HCT116 (cell line): ENCODE measurements around the gene AFTPH.

Source experiments
- EGR1 ChIP-seq: IDR thresholded peaks from 2 replicates; pipeline ENCODE4 v1.6.1; 2012; ENCODE audit warnings: low read depth
- EZH2 ChIP-seq: fragments of 200-600 bp; sonication (generic); IDR thresholded peaks from 2 replicates; pipeline ENCODE4 v1.6.1; 2017; ENCODE audit warnings: antibody characterized with exemption, mixed run types
- POLR2A ChIP-seq: IDR thresholded peaks from 2 replicates; pipeline ENCODE4 v1.7.0; 2011; ENCODE audit warnings: borderline replicate concordance; ENCODE audit not compliant: insufficient read depth, insufficient read length; ENCODE audit errors: extremely low read depth
- POLR2AphosphoS5 ChIP-seq: IDR thresholded peaks from 2 replicates; pipeline ENCODE4 v1.6.1; 2011; ENCODE audit warnings: mild to moderate bottlenecking, low read depth, low read length, moderate library complexity
- RAD21 ChIP-seq: IDR thresholded peaks from 2 replicates; pipeline ENCODE4 v1.6.1; 2012; ENCODE audit warnings: low read depth, mild to moderate bottlenecking
- SRF ChIP-seq: IDR thresholded peaks from 2 replicates; pipeline ENCODE4 v1.6.1; 2012; ENCODE audit warnings: low read depth
- TCF7L2 ChIP-seq: IDR thresholded peaks from 2 replicates; pipeline ENCODE4 v1.7.0; 2011; ENCODE audit warnings: borderline replicate concordance, inconsistent platforms; ENCODE audit not compliant: insufficient read depth, insufficient read length; ENCODE audit errors: extremely low read depth
- YY1 ChIP-seq: IDR thresholded peaks from 2 replicates; pipeline ENCODE4 v1.6.1; 2011; ENCODE audit warnings: low read length, low read depth, moderate library complexity, mild to moderate bottlenecking; ENCODE audit not compliant: insufficient replicate concordance; ENCODE audit errors: extremely low read depth
- ZFX ChIP-seq: fragments of 450-650 bp; IDR thresholded peaks from 2 replicates; pipeline ENCODE4 v1.6.1; 2017
- ZNF274 ChIP-seq: fragments of 200-500 bp; sonication (Bioruptor generic); IDR thresholded peaks from 2 replicates; pipeline ENCODE4 v1.6.1; 2014; ENCODE audit warnings: mild to moderate bottlenecking, low read depth, low read length, inconsistent platforms
- TF ChIP-seq, protein P1 (sequence below), 3 experiments: fragments of 200-600 bp in 1 of 3; sonication (generic) in 1 of 3; IDR thresholded peaks in 2 of 3; conservative IDR thresholded peaks in 1 of 3; 2 replicates each; pipeline ENCODE4 v1.5.1; 2012 to 2017; ENCODE audit warnings: low read depth in 2 of 3, low read length in 2 of 3, antibody characterized with exemption in 1 of 3, borderline replicate concordance in 1 of 3, control low read depth in 1 of 3, mild to moderate bottlenecking in 1 of 3, mixed read lengths in 1 of 3, mixed run types in 1 of 3, moderate library complexity in 1 of 3; ENCODE audit not compliant: insufficient read depth in 1 of 3
- TF ChIP-seq, protein P2 (sequence below): IDR thresholded peaks from 2 replicates; pipeline ENCODE4 v1.6.1; 2012
- TF ChIP-seq, protein P3 (sequence below): IDR thresholded peaks from 2 replicates; pipeline ENCODE4 v1.6.1; 2012; ENCODE audit warnings: low read depth
- TF ChIP-seq, protein P4 (sequence below): IDR thresholded peaks from 2 replicates; pipeline ENCODE4 v1.6.1; 2011; ENCODE audit warnings: mild to moderate bottlenecking, low read length, moderate library complexity; ENCODE audit not compliant: insufficient replicate concordance; ENCODE audit errors: extremely low read depth

DNA sequence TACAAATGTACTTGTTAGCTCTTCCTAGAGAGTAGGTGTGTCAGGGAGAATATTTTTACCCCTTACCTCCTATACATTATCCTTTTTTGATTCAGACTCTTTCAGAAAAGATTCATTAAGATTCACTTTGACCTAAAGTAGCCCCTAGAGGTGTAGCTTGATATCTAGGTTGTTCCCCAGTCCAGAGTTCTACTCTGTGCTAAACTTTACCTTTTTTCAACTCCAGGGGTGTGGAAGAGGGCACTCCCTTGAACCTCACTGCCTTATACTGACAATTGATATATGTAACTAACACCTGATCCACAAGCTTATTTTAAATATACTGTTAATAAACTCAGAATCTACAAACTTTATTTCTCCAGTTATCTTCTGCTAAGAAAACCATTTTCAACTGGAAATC is 30.0 kb downstream of the AFTPH start:
- TF ChIP-seq, protein P1, sequence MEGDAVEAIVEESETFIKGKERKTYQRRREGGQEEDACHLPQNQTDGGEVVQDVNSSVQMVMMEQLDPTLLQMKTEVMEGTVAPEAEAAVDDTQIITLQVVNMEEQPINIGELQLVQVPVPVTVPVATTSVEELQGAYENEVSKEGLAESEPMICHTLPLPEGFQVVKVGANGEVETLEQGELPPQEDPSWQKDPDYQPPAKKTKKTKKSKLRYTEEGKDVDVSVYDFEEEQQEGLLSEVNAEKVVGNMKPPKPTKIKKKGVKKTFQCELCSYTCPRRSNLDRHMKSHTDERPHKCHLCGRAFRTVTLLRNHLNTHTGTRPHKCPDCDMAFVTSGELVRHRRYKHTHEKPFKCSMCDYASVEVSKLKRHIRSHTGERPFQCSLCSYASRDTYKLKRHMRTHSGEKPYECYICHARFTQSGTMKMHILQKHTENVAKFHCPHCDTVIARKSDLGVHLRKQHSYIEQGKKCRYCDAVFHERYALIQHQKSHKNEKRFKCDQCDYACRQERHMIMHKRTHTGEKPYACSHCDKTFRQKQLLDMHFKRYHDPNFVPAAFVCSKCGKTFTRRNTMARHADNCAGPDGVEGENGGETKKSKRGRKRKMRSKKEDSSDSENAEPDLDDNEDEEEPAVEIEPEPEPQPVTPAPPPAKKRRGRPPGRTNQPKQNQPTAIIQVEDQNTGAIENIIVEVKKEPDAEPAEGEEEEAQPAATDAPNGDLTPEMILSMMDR (IDR thresholded peaks at IDR 0.05 in 2 of 3, conservative IDR thresholded peaks at IDR 0.05 in 1 of 3; ENCODE audit: borderline replicate concordance in 1 of 3, insufficient read depth in 1 of 3, low read depth in 2 of 3, low read length in 2 of 3): no peak
- no peak for TF ChIP-seq POLR2A
- no peak for TF ChIP-seq ZNF274
- TF ChIP-seq, protein P2, sequence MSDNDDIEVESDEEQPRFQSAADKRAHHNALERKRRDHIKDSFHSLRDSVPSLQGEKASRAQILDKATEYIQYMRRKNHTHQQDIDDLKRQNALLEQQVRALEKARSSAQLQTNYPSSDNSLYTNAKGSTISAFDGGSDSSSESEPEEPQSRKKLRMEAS: no peak
- TF ChIP-seq, protein P3, sequence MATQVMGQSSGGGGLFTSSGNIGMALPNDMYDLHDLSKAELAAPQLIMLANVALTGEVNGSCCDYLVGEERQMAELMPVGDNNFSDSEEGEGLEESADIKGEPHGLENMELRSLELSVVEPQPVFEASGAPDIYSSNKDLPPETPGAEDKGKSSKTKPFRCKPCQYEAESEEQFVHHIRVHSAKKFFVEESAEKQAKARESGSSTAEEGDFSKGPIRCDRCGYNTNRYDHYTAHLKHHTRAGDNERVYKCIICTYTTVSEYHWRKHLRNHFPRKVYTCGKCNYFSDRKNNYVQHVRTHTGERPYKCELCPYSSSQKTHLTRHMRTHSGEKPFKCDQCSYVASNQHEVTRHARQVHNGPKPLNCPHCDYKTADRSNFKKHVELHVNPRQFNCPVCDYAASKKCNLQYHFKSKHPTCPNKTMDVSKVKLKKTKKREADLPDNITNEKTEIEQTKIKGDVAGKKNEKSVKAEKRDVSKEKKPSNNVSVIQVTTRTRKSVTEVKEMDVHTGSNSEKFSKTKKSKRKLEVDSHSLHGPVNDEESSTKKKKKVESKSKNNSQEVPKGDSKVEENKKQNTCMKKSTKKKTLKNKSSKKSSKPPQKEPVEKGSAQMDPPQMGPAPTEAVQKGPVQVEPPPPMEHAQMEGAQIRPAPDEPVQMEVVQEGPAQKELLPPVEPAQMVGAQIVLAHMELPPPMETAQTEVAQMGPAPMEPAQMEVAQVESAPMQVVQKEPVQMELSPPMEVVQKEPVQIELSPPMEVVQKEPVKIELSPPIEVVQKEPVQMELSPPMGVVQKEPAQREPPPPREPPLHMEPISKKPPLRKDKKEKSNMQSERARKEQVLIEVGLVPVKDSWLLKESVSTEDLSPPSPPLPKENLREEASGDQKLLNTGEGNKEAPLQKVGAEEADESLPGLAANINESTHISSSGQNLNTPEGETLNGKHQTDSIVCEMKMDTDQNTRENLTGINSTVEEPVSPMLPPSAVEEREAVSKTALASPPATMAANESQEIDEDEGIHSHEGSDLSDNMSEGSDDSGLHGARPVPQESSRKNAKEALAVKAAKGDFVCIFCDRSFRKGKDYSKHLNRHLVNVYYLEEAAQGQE: no peak
- TF ChIP-seq SRF: no peak
- TF ChIP-seq POLR2AphosphoS5: no peak
- no peak for TF ChIP-seq EZH2
- no peak for TF ChIP-seq RAD21
- no peak for TF ChIP-seq ZFX
- no peak for TF ChIP-seq YY1
- no peak for TF ChIP-seq EGR1
- TF ChIP-seq TCF7L2: no peak
- TF ChIP-seq, protein P4, sequence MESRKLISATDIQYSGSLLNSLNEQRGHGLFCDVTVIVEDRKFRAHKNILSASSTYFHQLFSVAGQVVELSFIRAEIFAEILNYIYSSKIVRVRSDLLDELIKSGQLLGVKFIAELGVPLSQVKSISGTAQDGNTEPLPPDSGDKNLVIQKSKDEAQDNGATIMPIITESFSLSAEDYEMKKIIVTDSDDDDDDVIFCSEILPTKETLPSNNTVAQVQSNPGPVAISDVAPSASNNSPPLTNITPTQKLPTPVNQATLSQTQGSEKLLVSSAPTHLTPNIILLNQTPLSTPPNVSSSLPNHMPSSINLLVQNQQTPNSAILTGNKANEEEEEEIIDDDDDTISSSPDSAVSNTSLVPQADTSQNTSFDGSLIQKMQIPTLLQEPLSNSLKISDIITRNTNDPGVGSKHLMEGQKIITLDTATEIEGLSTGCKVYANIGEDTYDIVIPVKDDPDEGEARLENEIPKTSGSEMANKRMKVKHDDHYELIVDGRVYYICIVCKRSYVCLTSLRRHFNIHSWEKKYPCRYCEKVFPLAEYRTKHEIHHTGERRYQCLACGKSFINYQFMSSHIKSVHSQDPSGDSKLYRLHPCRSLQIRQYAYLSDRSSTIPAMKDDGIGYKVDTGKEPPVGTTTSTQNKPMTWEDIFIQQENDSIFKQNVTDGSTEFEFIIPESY: no peak
